NB4 (cell line): ENCODE data around the gene PDHX.

ENCODE experiments used
- MYC ChIP-seq: IDR thresholded peaks from 2 replicates; pipeline ENCODE4 v1.6.1; 2011; ENCODE audit warnings: low read depth, low read length
- POLR2A ChIP-seq: IDR thresholded peaks from 2 replicates; pipeline ENCODE4 v1.6.1; 2011; ENCODE audit warnings: mild to moderate bottlenecking; ENCODE audit not compliant: insufficient read length; ENCODE audit errors: extremely low read depth
- TF ChIP-seq, protein P1 (sequence below): IDR thresholded peaks from one replicate; pipeline ENCODE4 v1.5.1; 2012; ENCODE audit warnings: low read depth, low read length

DNA sequence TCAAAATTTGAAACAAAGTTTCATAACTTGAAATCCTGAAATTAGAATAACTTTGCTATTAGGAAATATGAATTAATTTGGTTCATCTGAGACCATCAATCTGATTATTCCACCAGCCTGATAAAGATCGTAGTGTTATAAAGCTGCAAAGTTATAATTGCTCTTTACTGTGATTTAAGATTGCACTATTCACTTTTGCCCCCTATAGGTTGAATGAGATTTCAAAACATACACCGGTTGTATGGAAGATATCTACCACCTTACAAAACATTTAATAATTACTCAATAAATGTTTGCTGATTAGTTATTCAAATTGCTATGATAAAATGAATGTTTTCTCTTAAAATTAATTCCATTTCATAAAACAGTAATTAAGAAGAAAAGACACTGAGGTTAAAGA is 26.3 kb upstream of the PDHX start:
- TF ChIP-seq, protein P1, sequence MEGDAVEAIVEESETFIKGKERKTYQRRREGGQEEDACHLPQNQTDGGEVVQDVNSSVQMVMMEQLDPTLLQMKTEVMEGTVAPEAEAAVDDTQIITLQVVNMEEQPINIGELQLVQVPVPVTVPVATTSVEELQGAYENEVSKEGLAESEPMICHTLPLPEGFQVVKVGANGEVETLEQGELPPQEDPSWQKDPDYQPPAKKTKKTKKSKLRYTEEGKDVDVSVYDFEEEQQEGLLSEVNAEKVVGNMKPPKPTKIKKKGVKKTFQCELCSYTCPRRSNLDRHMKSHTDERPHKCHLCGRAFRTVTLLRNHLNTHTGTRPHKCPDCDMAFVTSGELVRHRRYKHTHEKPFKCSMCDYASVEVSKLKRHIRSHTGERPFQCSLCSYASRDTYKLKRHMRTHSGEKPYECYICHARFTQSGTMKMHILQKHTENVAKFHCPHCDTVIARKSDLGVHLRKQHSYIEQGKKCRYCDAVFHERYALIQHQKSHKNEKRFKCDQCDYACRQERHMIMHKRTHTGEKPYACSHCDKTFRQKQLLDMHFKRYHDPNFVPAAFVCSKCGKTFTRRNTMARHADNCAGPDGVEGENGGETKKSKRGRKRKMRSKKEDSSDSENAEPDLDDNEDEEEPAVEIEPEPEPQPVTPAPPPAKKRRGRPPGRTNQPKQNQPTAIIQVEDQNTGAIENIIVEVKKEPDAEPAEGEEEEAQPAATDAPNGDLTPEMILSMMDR: no peak
- no peak for TF ChIP-seq POLR2A
- TF ChIP-seq MYC: no peak
